ENCODE results near the gene GULP1. TPM values are rescaled to one million over a fixed set of nuclear protein-coding genes. Genes with fewer than 3 reads are reported as not detected.

Gene GULP1
- polyA plus RNA-seq, 1 donor from 2014 or later, result 10.2 TPM

DNA sequence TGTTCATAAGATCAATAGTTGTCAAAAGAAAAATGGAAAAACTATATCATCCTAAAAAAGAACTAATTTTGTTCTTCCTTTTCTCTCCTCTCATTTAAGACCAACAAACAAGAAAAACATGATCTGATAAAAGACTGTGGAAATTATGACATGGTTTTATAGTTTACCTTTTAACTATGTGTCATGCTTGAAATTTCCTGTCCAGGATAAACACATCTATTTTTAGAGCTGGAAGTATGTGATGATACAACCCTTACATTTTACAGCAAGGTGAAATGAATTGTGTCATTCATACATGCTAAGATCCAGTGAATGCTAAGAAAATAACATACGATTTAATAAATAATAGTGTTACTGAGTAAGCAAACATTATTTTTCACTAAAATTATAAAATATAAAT lies 89.9 kb downstream of the GULP1 start:
- Histone ChIP-seq H2AFZ (ENCODE audit: low read depth, low read length) (no peak overlapping the region), H3K4me3 (ENCODE audit: low read length) (no peak overlapping the region), H3K9me2 (ENCODE audit: insufficient read depth, low read length) (no peaks in the 10 kb centered on the region), H3K79me2 (replicated peaks; ENCODE audit: insufficient read depth, low read length) (no peaks in the 10 kb centered on the region), H3K9ac (ENCODE audit: low read length) (no peak overlapping the region), H3K27me3 (ENCODE audit: insufficient read depth, low read depth, low read length) (no peaks in the 10 kb centered on the region), H3F3A (ENCODE audit: insufficient read depth, low read length, poor library complexity, severe bottlenecking) (no peaks in the 10 kb centered on the region), H3K4me2 (ENCODE audit: low read length) (no peak overlapping the region), H3K36me3 (ENCODE audit: insufficient read depth, low read length) (no peaks in the 10 kb centered on the region), H3K9me3 (ENCODE audit: low read length) (no peaks in the 10 kb centered on the region), H3K27ac (ENCODE audit: low read length) (no peak overlapping the region), H4K20me1 (ENCODE audit: insufficient read depth) (no peaks in the 10 kb centered on the region)
- TF ChIP-seq EZH2 (IDR thresholded peaks at IDR 0.05; ENCODE audit: borderline replicate concordance, insufficient read depth, low read length, poor library complexity, severe bottlenecking), result no peak

- H3K27me3 ChIP-seq (ENCODE audit: insufficient read depth, low read depth, low read length), result no peaks in the 10 kb centered on the region
- no peaks in the 10 kb centered on the region for H3K36me3 ChIP-seq (ENCODE audit: insufficient read depth, low read length)
- H3K4me2 ChIP-seq (ENCODE audit: low read length), result no peak overlapping the region
- H3K9me3 ChIP-seq (ENCODE audit: low read length), result no peaks in the 10 kb centered on the region
- no peak overlapping the region for H3K9ac ChIP-seq (ENCODE audit: low read length)
- H3K79me2 ChIP-seq (replicated peaks; ENCODE audit: insufficient read depth, low read length), result no peaks in the 10 kb centered on the region
- TF ChIP-seq POLR2AphosphoS5 (IDR thresholded peaks at IDR 0.05), result no peak
- TF ChIP-seq, protein P1, sequence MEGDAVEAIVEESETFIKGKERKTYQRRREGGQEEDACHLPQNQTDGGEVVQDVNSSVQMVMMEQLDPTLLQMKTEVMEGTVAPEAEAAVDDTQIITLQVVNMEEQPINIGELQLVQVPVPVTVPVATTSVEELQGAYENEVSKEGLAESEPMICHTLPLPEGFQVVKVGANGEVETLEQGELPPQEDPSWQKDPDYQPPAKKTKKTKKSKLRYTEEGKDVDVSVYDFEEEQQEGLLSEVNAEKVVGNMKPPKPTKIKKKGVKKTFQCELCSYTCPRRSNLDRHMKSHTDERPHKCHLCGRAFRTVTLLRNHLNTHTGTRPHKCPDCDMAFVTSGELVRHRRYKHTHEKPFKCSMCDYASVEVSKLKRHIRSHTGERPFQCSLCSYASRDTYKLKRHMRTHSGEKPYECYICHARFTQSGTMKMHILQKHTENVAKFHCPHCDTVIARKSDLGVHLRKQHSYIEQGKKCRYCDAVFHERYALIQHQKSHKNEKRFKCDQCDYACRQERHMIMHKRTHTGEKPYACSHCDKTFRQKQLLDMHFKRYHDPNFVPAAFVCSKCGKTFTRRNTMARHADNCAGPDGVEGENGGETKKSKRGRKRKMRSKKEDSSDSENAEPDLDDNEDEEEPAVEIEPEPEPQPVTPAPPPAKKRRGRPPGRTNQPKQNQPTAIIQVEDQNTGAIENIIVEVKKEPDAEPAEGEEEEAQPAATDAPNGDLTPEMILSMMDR (IDR thresholded peaks at IDR 0.05; ENCODE audit: poor library complexity, severe bottlenecking), result no peak
- no peak overlapping the region for H3K4me3 ChIP-seq (ENCODE audit: low read length)
- no peak overlapping the region for H2AFZ ChIP-seq (ENCODE audit: low read depth, low read length)
- no peaks in the 10 kb centered on the region for H4K20me1 ChIP-seq (ENCODE audit: insufficient read depth)
- H3F3A ChIP-seq (ENCODE audit: insufficient read depth, low read length, poor library complexity, severe bottlenecking), result no peaks in the 10 kb centered on the region
- H3K27ac ChIP-seq (ENCODE audit: low read length), result no peak overlapping the region
- no peaks in the 10 kb centered on the region for H3K9me2 ChIP-seq (ENCODE audit: insufficient read depth, low read length)
These were observed 90.4 kb downstream of the GULP1 start for GRCh38 chr2:188382107-188382506.

DNA sequence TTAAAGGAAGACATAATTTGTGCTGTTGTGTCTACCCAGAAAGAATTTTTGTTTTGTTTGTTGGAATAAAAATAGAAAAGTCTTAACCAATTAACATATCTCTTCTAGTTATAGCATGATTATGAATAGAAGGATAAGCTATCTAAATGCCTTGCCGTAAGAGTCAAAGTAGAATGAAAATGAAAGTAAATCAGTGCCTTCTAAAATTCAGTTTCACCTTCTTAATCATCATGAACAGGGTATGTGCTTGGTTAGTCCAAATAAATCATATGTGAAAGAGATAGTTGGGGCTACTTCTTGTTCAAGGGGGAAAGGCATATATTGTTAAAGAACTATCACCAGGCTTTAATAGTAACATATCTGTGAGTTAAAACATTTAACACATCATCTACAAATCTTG lies 91.5 kb downstream of the GULP1 start:
- Histone ChIP-seq H4K20me1 (ENCODE audit: insufficient read depth) (no peaks in the 10 kb centered on the region), H3K9ac (ENCODE audit: low read length) (no peak overlapping the region), H3K9me3 (ENCODE audit: low read length) (no peaks in the 10 kb centered on the region), H3K27me3 (ENCODE audit: insufficient read depth, low read depth, low read length) (no peaks in the 10 kb centered on the region), H3K36me3 (ENCODE audit: insufficient read depth, low read length) (no peaks in the 10 kb centered on the region), H3K4me3 (ENCODE audit: low read length) (no peak overlapping the region), H2AFZ (ENCODE audit: low read depth, low read length) (no peak overlapping the region), H3K27ac (ENCODE audit: low read length) (no peak overlapping the region), H3K79me2 (replicated peaks; ENCODE audit: insufficient read depth, low read length) (no peaks in the 10 kb centered on the region), H3K4me2 (ENCODE audit: low read length) (no peak overlapping the region), H3K9me2 (ENCODE audit: insufficient read depth, low read length) (no peaks in the 10 kb centered on the region), H3F3A (ENCODE audit: insufficient read depth, low read length, poor library complexity, severe bottlenecking) (no peaks in the 10 kb centered on the region)
- TF ChIP-seq EZH2 (IDR thresholded peaks at IDR 0.05; ENCODE audit: borderline replicate concordance, insufficient read depth, low read length, poor library complexity, severe bottlenecking), result no peak
- TF ChIP-seq MXI1 (conservative IDR thresholded peaks at IDR 0.05; ENCODE audit: poor library complexity, severe bottlenecking), result no peak
- TF ChIP-seq POLR2AphosphoS5 (IDR thresholded peaks at IDR 0.05), result no peak

GRCh38 chr2:188385857-188386256 lies 94.2 kb downstream of the GULP1 start:
- Histone ChIP-seq H3K4me3 (ENCODE audit: low read length) (no peak overlapping the region), H3K9me3 (ENCODE audit: low read length) (no peaks in the 10 kb centered on the region), H3K4me2 (ENCODE audit: low read length) (no peak overlapping the region), H3K36me3 (ENCODE audit: insufficient read depth, low read length) (no peaks in the 10 kb centered on the region), H3F3A (ENCODE audit: insufficient read depth, low read length, poor library complexity, severe bottlenecking) (no peaks in the 10 kb centered on the region), H3K27me3 (ENCODE audit: insufficient read depth, low read depth, low read length) (no peaks in the 10 kb centered on the region), H2AFZ (ENCODE audit: low read depth, low read length) (no peak overlapping the region), H3K79me2 (replicated peaks; ENCODE audit: insufficient read depth, low read length) (no peaks in the 10 kb centered on the region), H4K20me1 (ENCODE audit: insufficient read depth) (no peaks in the 10 kb centered on the region), H3K9me2 (ENCODE audit: insufficient read depth, low read length) (no peaks in the 10 kb centered on the region), H3K27ac (ENCODE audit: low read length) (no peak overlapping the region), H3K9ac (ENCODE audit: low read length) (no peak overlapping the region)
- no peak for TF ChIP-seq POLR2AphosphoS5 (IDR thresholded peaks at IDR 0.05)
- TF ChIP-seq, protein P1 (IDR thresholded peaks at IDR 0.05; ENCODE audit: poor library complexity, severe bottlenecking), result no peak
- TF ChIP-seq RAD21 (conservative IDR thresholded peaks at IDR 0.05), result no peak
- TF ChIP-seq EP300 (conservative IDR thresholded peaks at IDR 0.05; ENCODE audit: poor library complexity, severe bottlenecking), result no peak
- TF ChIP-seq SMC3 (conservative IDR thresholded peaks at IDR 0.05; ENCODE audit: poor library complexity), result no peak
- no peak for TF ChIP-seq MXI1 (conservative IDR thresholded peaks at IDR 0.05; ENCODE audit: poor library complexity, severe bottlenecking)
- no peak for TF ChIP-seq REST (IDR thresholded peaks at IDR 0.05; ENCODE audit: borderline replicate concordance)

Measured in neural cell (in vitro differentiated cells).